Neural crest cell (in vitro differentiated cells): ENCODE results near the gene SHISA9. TPM values are rescaled to one million over a fixed set of nuclear protein-coding genes. Genes with fewer than 3 reads are reported as not detected.

ENCODE experiments used
- DNase-seq: peaks from one replicate; pipeline ENCODE4 v3.0.0; 2021; ENCODE audit warnings: low read depth, mixed read lengths, low spot score
- H3K27ac Mint-ChIP-seq: one replicate; pipeline ENCODE4 v1.8.0; 2021; ENCODE audit warnings: mild to moderate bottlenecking, mixed read lengths; ENCODE audit not compliant: unreplicated experiment
- H3K27me3 Mint-ChIP-seq: 2 replicates; pipeline ENCODE4 v1.8.0; 2021; ENCODE audit warnings: low read depth, mild to moderate bottlenecking, mixed read lengths
- H3K36me3 Mint-ChIP-seq: 2 replicates; pipeline ENCODE4 v1.8.0; 2021; ENCODE audit warnings: low read depth, mild to moderate bottlenecking, mixed read lengths
- H3K4me1 Mint-ChIP-seq: 2 replicates; pipeline ENCODE4 v1.8.0; 2021; ENCODE audit warnings: mixed read lengths
- H3K4me3 Mint-ChIP-seq: one replicate; pipeline ENCODE4 v1.8.0; 2021; ENCODE audit warnings: mild to moderate bottlenecking, mixed read lengths
- H3K9me3 Mint-ChIP-seq: 2 replicates; pipeline ENCODE4 v1.8.0; 2021; ENCODE audit warnings: mixed read lengths
- CTCF ChIP-seq: fragments of 200-600 bp; sonication (generic); conservative IDR thresholded peaks from 2 replicates; pipeline ENCODE4 v1.5.0; 2021; ENCODE audit warnings: antibody characterized with exemption, mild to moderate bottlenecking
- total RNA-seq: library from RNA; stranded (reverse); gene quantifications from 2 replicates; pipeline ENCODE4 v1.2.1, GENCODE V29; 2021

Gene SHISA9
- total RNA-seq, 1 donor from 2014 or later, result 1.3 TPM

GRCh38 chr16:12965274-12965804, 63.9 kb downstream of the SHISA9 start:
- Mint-ChIP-seq H3K4me1 (no peaks in the 10 kb centered on the region), H3K27ac (no peak overlapping the region), H3K4me3 (no peak overlapping the region), H3K36me3 (no peaks in the 10 kb centered on the region), H3K9me3 (no peaks in the 10 kb centered on the region), H3K27me3 (peaks cover 4% of the 10 kb centered on the region)
- no peak for DNase-seq
- no peak for TF ChIP-seq CTCF

- Mint-ChIP-seq H3K36me3 (no peaks in the 10 kb centered on the region), H3K4me1 (no peaks in the 10 kb centered on the region)
Observed at GRCh38 chr16:12971241-12971640, 69.8 kb downstream of the SHISA9 start.

DNA sequence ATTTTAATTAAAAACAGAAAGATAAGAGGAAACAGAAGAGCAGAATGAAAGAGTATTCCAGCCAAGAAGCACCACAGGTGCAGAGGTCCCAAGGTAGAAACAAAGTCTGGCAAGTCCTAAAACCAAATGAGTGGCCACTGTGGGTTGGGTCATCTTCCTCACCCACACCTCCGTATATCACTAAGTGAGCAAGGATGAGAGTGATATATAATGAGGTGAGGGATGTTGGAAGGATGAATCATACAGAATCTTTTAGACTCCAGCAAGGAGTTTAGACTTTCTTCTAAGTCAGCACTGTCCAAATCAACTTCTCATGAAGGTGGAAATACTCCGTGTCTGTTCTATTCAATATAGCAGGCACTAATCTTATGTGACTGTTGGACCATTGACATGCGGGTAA, 70.8 kb downstream of the SHISA9 start:
- Mint-ChIP-seq H3K4me3 (no peak overlapping the region), H3K27ac (no peak overlapping the region), H3K27me3 (peaks cover 7% of the 10 kb centered on the region), H3K36me3 (no peaks in the 10 kb centered on the region), H3K4me1 (peaks cover 6% of the 10 kb centered on the region), H3K9me3 (no peaks in the 10 kb centered on the region)
- no peak for DNase-seq
- TF ChIP-seq CTCF, result no peak

More at GRCh38 chr16:12971241-12971640, 69.8 kb downstream of the SHISA9 start:
- Mint-ChIP-seq H3K9me3 (no peaks in the 10 kb centered on the region), H3K27me3 (no peaks in the 10 kb centered on the region), H3K4me3 (no peak overlapping the region), H3K27ac (no peak overlapping the region)
- DNase-seq, result no peak
- TF ChIP-seq CTCF, result no peak

DNA sequence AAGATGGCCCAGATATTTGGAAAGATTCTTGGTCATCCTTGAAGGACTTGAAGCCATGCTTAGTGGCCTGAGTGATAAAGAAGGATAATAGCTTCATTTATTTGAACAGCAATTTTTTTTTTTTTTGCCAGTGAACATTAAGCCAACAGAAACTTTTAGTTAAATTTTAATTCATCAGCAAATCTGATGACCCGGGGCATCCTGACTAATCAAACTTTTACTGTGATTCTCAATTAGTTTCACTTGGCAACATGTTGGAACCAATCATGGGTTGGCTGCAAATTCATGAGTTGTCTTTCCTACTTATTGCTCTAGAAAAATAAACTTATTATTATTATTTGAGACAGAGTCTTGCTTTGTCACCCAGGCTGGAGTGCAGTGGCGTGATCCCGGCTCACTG, 74.4 kb downstream of the SHISA9 start:
- Mint-ChIP-seq H3K36me3 (no peaks in the 10 kb centered on the region), H3K9me3 (peaks cover 3% of the 10 kb centered on the region), H3K27ac (no peak overlapping the region), H3K27me3 (peaks cover 23% of the 10 kb centered on the region), H3K4me1 (peaks cover 6% of the 10 kb centered on the region), H3K4me3 (no peak overlapping the region)
- TF ChIP-seq CTCF, result no peak
- no peak for DNase-seq

DNA sequence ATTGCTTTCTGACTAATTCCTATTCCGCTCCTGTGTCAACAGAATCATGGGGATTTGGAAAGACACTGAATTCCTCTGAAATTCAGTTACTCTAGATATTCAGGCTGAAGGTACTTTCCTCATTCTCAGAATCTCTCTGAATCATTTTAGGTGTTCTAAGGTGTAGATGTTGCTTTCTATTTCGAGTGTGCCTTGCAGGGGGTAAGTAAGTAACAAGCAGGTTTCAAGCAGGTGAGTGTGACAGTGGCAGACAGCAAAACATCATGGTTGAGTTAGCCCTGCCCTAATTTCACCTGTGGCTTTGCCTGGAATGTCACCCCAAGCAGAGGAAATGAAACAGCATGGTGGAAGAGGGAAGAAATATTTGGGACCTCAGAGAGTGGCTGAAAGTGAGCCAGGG, 75.1 kb downstream of the SHISA9 start:
- Mint-ChIP-seq H3K27ac (no peak overlapping the region), H3K36me3 (no peaks in the 10 kb centered on the region), H3K27me3 (peaks cover 23% of the 10 kb centered on the region), H3K4me3 (no peak overlapping the region), H3K9me3 (peaks cover 3% of the 10 kb centered on the region), H3K4me1 (peaks cover 6% of the 10 kb centered on the region)
- no peak for DNase-seq
- TF ChIP-seq CTCF, result no peak
